Measurements from ENCODE around the gene CD44.

Gene CD44

DNA sequence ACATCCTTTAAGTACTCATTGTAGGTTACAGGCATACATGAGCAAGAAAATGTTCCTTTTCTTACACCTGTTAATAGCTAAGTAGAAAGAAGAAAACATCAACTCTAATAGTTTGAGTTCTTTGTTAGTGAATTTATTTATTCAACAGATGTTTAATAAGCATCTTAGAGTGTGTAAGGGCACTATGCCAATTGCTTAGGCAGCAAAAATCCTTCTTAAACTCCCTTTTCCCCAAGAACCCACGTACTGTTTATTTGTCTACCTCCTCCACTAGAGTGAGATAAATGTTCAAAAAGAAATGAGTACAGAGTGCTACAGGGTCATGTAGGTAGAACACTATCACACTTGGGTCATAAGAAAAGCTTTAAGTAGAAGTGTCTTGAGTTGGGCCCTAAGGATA is 131.4 kb downstream of the CD44 start:
- no peak for DNase-seq

- DNase-seq = no peak
Observed at GRCh38 chr11:35271031-35271430, 132.1 kb downstream of the CD44 start.

GRCh38 chr11:35272391-35272902 is 133.5 kb downstream of the CD44 start:
- DNase-seq = peak; percentile 50 to 59

DNA sequence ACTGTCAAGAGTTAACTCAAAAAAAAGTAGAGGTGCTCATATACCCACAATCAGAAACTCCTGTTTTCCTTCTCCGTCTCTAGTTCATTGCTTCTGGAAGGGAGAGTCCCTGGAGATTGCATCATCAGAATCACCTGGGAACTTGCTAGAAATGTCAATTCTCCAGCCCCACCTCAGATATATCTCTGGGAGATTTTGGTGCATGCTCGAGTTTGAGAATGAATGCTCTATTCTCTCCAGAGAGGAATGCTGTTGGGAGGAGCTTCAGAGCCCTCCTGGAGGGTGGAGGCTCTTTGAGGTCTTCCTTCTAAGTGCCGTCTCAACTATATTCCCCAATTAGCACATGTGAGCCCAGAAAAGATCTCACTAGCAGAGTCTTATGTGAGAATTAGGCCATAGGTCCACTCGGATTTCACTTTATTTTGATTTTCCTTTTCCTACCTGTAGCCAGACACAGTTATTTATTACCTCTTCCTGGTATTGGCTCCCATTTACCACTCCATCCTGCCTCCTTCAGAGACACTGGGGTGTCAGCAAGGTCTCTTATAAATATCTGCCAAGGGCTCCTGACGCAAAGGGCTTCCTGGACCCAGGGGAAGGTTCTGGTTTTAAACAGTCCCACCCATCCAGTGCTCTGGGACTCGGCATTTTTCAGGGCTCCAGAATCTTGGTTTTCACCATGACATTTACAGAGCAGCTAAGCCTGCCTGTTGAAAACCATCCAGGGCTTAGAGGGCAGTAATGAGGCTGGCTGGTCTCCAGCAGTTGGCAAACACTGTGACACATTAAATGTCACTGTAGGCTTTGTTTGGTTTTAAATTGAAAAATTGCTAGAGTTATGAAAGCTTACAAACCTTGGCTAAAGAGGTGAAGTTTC is 136.2 kb downstream of the CD44 start:
- DNase-seq = no peak

DNA sequence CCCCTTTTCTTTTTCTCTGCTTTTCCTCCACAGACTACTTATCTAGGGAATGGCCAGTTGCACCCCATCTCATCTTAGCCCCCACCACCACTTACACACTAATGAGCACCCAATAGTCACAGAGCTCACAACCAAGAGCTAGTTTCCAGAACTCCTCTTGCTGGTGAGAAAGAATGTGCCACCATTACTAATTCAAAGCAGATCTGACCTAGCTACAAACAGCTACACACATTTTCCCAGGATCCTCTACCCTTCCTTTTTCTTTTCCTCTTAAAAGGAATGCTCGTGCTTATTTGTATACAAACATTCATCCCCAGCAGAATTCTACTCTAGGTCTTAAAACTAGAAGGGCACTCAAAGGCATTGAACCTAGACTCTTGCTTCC is 136.8 kb downstream of the CD44 start:
- no peak for DNase-seq

DNA sequence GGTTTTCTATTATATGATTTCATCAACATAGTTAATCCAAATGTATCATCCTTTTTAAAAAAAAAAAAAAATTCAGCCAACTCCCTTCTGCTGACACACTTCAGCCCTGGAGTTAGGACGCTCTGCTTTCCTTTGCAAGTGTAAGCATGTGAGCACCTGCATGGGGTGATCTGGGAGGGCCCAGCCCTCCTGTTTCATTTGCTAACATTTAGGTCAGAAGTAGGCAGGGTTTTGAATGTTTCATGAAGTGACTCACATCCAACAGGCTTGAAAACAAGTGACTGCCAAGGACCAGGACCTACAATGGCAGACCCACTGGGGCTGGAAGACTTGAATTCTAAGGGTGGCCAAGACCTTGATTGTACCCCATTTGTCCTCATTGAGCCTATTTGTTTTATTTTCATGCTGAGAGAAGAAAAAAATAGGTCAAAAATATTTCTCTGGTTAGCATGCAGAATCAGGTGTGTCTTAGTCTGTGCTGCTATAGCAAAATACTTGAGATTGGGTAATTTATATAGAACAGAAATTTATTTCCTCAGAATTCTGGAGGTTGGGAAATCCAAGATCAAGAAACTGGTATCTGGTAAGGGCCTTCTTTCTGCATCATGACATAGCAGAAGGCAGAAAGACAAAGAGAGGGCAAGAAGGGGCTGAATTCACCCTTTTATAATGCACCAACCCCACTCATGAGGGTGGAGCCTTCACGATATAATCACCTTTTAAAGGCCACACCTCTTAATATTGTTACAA is 137.6 kb downstream of the CD44 start:
- peak; percentile 20 to 24 for DNase-seq

GRCh38 chr11:35277827-35278226 is 138.9 kb downstream of the CD44 start:
- no peak for DNase-seq

- no peak for DNase-seq
Observed at GRCh38 chr11:35280727-35281126, 141.8 kb downstream of the CD44 start.

DNA sequence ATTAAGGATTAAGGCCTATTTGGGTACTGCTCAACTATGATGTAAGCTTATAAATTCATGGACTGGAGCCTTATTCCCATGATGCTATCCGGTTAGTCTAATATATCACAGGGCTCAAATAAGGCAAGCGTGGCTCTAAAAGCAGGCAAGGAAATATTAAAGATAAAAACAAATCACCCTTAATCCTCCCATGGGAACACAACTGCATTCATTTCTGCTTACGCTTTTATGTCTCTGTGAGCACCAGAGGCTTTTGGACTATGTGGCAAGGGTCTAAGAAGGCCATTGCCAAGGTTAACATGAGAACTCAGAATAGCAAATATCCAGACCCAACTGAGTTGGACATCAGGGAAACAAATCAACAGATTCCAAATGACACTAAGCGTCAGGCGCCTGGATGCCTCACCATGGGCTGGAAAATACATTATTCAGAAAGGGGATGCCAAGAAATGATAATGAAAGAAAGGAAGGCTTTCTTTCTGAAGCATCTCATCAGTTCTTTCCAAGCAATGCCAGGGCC is 142.3 kb downstream of the CD44 start:
- DNase-seq = no peak

All from stimulated activated CD4-positive, alpha-beta T cell treated with anti-CD3 and anti-CD28 coated beads, Interleukin-2, amount 100 ng/mL, for 24 hours (primary cell).